ENCODE measurements around the gene ZC3H12D. TPM values are rescaled to one million over a fixed set of nuclear protein-coding genes. Genes with fewer than 3 reads are reported as not detected.

The ZC3H12D gene
- total and polyA plus RNA-seq, 2 of the 13 experiments (the other 11 are each of a cell fraction or from before 2014, with no cell fraction given), result 1.2 to 2.7 TPM

DNA sequence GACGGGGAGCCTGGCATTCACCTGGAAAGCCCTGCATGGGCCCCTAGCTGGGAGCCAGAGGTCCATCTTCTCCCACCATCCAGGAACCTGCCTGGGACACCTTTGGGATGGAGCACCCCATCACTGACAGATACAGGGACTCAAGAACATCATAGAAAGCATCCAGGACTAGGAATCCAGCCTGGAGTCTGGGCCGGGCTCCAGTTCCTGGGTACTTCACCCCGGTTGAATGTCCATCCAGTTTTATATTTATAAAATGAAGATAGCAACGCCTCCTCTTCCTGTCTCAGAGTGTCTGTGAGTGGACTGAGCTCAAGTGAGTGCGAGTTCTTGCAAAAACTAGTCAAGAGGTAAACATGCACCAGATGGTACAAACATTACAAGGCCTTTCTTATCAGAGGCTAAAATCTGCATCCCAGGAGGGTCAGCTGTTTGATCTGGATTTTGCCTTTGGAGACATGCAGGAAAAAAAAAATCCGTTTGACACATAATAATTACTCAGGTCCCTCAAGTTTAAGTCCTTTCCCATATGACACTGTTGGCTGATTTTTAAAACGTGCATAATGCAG, 27.4 kb downstream of the ZC3H12D start:
- BruUV-seq (replicated peaks), result no TSS peak
- no peak overlapping the region for H3K4me3 ChIP-seq (replicated peaks in 1 of 3; ENCODE audit: insufficient read depth in 1 of 3, low read depth in 2 of 3, low read length in 3 of 3)
- no peaks in the 10 kb centered on the region for H3K79me2 ChIP-seq (ENCODE audit: insufficient read depth, low read length)
- no peaks in the 10 kb centered on the region for H3K9me3 ChIP-seq (ENCODE audit: low read length)
- ChIA-PET POLR2A (no interaction called here), CTCF (ENCODE audit: low intra/inter-chr PET ratio, low total read pairs) (no interaction called here)
- no peaks in the 10 kb centered on the region; a peak in 1 of 5 replicates for H3K36me3 ChIP-seq (replicated peaks in 1 of 2; ENCODE audit: control insufficient read depth in 1 of 2, insufficient read depth in 2 of 2, low read length in 2 of 2)
- no peaks in the 10 kb centered on the region for H4K20me1 ChIP-seq (ENCODE audit: insufficient read depth, low read length)
- H3K27ac ChIP-seq (ENCODE audit: extremely low read length, insufficient read depth, low read length), result no peak overlapping the region
- no peak for DNase-seq (ENCODE audit: low spot score)
- H3K27me3 ChIP-seq (ENCODE audit: control insufficient read depth in 1 of 2, insufficient read depth in 2 of 2, low read length in 2 of 2), result no peaks in the 10 kb centered on the region
- H3K9ac ChIP-seq (ENCODE audit: insufficient read depth, low read depth, low read length), result no peak overlapping the region
- no peak for ATAC-seq
- WGBS (ENCODE audit: low lambda C conversion rate), result 82% methylated on average over 7 of the region's 7 CpGs
- intact Hi-C loops (cut with micrococcal nuclease; ENCODE audit: unreplicated experiment) (no loop called here), in situ Hi-C loops (cut with HindIII; ENCODE audit: extremely low pct_ligation_motif_present, low pct_unique_long_range_greater_than_20kb) (no loop called here)
- no peak for FAIRE-seq
- no peak for TF ChIP-seq JUNB (CRISPR knock-in tag; IDR thresholded peaks at IDR 0.05; ENCODE audit: borderline replicate concordance)
- no peak for TF ChIP-seq HDAC6 (IDR thresholded peaks at IDR 0.05; ENCODE audit: low read depth, low read length)
- TF ChIP-seq FOXP4 (CRISPR knock-in tag; IDR thresholded peaks at IDR 0.05), result no peak
- TF ChIP-seq SIX1 (CRISPR knock-in tag; IDR thresholded peaks at IDR 0.05; ENCODE audit: borderline replicate concordance), result no peak
- TF ChIP-seq RARA (CRISPR knock-in tag; IDR thresholded peaks at IDR 0.05), result no peak
- no peak for TF ChIP-seq ZNF703 (CRISPR knock-in tag; IDR thresholded peaks at IDR 0.05; ENCODE audit: borderline replicate concordance)
- TF ChIP-seq, protein P1, sequence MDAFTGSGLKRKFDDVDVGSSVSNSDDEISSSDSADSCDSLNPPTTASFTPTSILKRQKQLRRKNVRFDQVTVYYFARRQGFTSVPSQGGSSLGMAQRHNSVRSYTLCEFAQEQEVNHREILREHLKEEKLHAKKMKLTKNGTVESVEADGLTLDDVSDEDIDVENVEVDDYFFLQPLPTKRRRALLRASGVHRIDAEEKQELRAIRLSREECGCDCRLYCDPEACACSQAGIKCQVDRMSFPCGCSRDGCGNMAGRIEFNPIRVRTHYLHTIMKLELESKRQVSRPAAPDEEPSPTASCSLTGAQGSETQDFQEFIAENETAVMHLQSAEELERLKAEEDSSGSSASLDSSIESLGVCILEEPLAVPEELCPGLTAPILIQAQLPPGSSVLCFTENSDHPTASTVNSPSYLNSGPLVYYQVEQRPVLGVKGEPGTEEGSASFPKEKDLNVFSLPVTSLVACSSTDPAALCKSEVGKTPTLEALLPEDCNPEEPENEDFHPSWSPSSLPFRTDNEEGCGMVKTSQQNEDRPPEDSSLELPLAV (CRISPR knock-in tag; conservative IDR thresholded peaks at IDR 0.05; ENCODE audit: low read depth), result no peak
- TF ChIP-seq ZFYVE20 (CRISPR knock-in tag; IDR thresholded peaks at IDR 0.05; ENCODE audit: borderline replicate concordance, low read depth), result no peak
- TF ChIP-seq PCBP2 (optimal IDR thresholded peaks at IDR 0.05; ENCODE audit: low read depth, low read length, poor library complexity, severe bottlenecking), result no peak
- TF ChIP-seq ATF7-NPFF (CRISPR knock-in tag; IDR thresholded peaks at IDR 0.05; ENCODE audit: low read depth), result no peak
- no peak for TF ChIP-seq TCF7 (IDR thresholded peaks at IDR 0.05; ENCODE audit: low read depth)
- H2AFZ ChIP-seq (ENCODE audit: low read length), result no peak overlapping the region
- H3K4me1 ChIP-seq (ENCODE audit: insufficient read depth, low read length), result peaks cover 23% of the 10 kb centered on the region
- no peak overlapping the region for H3K4me2 ChIP-seq (ENCODE audit: low read depth, low read length)

Measured in HepG2 (cell line).